Ovary (tissue), 3 donors: ENCODE data around the gene LDLRAD4.

ENCODE experiments used
- CTCF ChIP-seq, 3 donors: fragments of 450-650 bp in 2 of 3; fragments of 200-600 bp in 1 of 3; IDR thresholded peaks; one replicate each; pipeline versions ENCODE4 v1.5.1 to v1.8.0; 2016 to 2022; ENCODE audit warnings: antibody characterized with exemption in 3 of 3, mild to moderate bottlenecking in 1 of 3
- POLR2A ChIP-seq: fragments of 450-650 bp; IDR thresholded peaks from one replicate; pipeline ENCODE4 v1.6.1; 2017; ENCODE audit warnings: antibody characterized with exemption, mild to moderate bottlenecking, moderate library complexity
- donor health status: DM: no; HTN: no; CAD: no.

GRCh38 chr18:13558124-13558523 lies 339.6 kb downstream of the LDLRAD4 start:
- TF ChIP-seq CTCF (IDR thresholded peaks at IDR 0.05) = no peak
- TF ChIP-seq POLR2A = no peak
